HG03520 (cell line): ENCODE results near the gene KDM1A.

Source experiments
- ATAC-seq: cut with Tn5 transposase; IDR thresholded peaks from one replicate; pipeline ENCODE4 v1.9.1; 2021; ENCODE audit warnings: mild to moderate bottlenecking, moderate library complexity; ENCODE audit not compliant: unreplicated experiment

The KDM1A gene

DNA sequence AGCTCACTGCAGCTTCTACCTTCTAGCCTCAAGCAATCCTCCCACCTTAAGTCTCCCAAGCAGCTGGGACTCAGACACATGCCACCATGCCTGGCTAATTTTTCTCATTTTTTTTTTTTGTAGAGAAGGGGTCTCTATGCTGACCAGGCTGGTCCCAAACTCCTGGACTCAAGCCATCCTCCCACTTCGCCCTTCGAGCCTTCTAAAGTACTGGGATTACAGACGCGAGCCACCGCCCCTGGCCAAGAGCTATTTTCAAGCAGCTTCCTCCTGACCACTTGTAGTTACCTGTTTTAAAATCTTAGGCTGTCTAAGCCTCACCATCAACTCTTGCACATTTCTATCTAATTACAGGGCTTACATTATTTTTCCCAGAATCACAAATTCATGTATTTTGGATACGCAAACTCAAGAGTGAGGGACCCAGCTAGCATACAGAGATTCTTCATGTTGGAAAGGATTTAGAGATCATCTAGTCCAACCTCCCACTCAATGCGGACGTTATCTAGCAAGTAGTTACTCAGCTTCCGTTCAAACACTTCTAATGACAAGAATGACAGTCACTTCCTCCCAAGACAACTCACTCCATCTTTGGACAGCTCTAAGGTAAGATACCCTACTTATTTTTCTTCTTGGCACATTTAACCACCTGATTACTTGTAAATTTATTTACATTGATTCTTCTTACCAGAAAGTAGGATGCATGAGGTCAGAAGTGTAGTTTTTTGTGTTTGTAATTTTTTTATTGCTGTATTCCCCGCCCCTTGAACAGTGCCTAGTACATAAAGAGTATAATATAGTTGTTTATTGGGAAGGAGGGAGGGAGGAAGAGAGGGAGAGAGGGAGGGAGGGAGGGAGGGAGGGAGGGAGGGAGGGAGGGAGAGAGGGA lies 84.0 kb downstream of the KDM1A start:
- ATAC-seq: no peak

DNA sequence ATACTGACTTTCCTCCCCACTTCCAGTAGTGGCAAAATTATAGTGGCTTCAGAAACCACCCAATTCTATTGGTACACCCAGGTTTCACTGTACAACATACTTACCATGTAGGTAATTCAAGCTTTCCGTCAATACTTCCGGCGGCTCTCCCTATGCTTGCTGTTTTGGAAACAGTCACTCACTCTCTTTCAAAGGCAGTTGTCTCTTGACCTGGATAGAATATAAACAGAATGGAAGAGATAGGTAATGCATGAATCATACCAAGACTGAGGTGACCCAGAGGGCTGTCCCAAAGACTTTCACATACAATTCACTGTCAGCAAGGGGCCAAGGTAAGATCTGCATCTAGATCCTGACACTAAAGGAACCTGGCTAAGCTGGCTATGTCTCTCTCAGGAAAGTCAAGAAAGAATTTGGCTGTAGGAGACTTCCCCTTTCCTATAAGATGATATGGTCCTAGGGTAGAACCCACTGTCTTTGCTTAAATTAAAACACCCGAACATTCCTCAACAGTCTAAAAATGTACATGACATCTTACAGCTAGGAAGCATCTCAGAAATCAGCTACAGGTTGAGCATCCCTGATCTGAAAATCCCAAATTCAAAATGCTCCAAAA lies 89.8 kb downstream of the KDM1A start:
- no peak for ATAC-seq

DNA sequence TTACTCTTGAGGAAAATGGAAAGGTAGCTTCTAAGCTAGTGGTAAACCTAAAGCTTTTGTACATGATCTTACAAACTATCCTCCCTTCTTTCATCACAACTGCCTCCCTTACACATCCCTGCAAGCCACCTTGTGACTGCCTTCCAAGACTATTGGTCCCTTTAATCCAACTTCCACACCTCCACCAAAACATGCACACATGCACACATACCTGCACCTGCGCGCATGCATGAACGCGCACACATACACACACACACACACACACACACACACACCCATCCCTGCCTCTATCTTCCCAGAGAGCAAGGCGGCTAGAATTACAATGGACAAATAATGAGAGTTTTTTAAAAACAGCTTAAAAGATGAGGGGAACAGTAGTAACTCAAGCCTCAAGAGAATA lies 91.1 kb downstream of the KDM1A start:
- no peak for ATAC-seq

DNA sequence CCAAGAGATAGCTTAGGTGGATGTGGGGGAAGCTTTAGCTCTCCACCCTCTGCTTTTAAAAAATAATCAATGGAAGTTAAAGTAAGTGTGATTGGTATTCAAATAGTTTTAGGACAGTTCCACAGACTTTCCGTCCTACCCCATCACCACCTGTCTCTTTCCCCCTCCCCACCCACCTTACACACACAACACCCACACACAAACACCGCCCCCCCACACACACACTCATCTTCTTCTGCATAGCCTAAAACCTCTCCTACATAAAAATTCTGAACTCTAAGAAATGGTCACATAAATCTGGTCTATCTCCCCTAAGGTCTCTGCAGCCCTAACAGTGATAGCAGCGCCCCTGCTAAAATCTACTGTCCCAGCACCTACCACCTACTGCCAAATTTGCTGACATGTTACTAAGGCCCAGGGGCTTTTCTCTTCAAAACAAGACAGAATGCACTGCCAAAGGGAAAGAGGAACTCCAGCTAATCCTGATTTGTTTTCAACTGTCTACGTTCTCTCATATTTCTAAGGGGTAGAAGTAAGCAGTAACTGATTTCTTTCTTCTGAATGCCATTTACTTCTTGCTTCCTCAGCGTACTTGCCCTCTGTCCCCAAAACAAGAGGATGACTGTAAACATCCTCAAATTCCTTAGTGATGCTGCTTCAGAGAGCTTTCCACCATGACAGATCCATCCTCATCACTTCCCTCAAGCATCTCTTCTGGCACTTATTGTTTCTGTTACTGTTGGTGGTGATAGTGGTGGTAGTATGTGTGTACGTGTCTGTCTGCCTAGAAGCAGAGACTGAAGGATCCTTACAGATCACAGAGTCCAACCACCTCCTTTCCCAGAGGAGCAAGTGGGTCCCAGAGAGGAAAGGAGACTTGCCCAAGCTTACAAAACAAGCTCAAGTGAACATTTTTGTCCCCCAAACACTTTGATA lies 92.6 kb downstream of the KDM1A start:
- no peak for ATAC-seq

DNA sequence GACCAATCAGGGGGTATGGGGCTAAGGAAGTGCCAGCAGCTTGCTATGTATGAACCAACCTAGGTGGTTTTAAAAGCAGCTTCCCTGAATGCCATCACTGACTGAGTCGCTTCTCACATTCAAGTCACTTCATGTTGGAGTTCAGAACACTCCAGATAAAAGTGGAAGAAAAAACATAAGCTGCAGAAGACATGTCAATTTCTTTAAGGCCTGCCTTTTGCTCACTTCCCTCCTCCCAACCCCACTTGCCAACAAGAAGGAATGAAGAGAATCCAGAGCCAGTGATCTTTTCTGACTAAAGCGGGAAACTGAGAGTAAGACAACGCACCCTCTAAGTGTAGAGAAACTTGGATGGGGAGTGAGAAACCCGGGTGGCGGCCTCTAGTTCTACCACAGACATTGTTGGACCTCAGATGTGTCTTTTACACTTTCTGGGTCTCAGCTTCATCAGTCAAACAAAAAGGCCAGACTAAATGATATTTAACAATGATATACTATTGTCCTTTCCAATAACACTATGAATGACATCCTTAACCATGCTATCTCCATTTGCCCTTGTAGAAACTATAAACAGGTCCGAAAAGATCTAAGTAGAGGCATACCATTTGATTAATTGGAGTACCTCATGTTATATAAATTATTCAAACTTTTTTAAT lies 95.3 kb downstream of the KDM1A start:
- no peak for ATAC-seq

DNA sequence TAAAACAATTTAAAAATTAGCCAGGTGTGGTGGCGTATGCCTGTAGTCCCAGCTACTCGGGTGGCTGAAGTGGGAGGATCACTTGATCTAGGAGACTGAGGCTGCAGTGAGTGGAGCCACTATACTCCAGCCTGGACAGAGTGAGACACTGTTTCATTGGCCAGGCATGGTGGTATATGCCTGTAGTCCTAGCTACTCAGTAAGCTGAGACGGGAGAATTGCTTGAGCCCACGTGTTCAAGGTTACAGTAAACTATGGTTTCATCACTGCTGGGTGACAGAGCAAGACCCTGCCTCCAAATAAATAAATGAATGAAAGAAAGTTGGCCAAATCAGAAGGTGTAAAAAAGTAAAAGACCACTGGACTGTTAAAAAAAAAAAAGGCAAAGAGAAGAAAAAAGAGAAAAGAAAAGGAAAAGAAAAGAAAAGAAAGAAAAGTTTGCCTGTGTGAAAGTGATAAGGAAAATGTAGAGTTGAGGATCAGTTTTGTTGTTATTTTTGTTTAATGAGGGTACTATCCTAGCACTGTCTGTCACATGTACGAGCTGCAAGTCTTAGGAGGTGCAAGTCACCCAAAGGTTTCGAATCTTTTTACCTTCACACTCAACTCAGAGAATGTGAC lies 97.1 kb downstream of the KDM1A start:
- no peak for ATAC-seq

DNA sequence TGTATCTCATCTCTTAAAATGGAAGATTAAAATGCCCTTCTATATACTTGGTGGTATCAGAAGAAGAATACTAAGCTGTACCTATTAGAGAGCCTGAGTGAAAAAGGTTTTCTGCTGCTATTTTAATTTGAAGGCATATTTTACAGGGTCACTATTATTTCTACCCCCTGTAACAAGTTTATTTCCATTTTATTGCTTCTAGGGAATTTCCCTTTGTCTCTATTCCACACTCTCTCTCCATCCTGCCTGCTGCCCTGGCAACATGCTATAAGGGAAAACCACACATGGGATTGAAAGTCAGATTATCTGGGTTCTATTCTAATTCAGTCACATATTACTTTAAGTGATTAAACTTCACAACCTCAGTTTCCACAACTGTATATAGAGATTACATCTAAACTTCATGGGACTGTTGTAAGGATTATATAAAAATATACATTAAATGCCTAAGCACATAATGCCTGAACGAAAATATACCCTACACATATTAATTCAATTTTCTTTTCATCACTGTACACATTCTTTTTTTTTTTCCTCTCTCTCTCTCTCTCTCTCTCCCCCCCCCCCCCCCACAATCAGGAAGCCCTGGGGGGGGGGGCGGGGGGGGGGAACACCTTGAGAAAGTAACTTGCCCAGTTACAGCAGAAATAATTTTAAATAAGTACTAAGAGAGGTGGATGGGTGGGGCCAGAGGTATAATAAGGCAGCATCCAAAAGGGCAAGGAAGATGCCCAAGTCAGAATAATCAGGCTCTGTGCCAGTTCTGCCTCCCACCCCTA lies 97.8 kb downstream of the KDM1A start:
- ATAC-seq: no peak

DNA sequence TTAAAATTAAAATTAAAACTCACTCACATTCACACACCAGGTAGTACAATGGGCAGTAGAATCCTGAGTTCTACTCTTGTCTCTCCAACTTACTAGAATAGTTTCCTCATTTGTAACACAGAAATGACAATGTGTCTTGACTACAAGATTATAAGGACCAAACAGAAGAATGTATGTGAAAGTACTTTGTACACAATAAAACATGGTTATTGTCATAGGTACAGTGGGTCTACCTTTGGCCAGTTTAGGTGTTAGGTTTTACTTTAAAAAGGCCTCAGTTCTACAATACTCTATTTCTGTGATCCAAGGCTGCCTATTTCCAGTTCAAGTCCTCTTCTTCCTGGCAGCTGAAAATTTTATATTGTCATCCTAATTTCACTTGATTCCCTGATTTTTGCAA lies 99.1 kb downstream of the KDM1A start:
- ATAC-seq: no peak

DNA sequence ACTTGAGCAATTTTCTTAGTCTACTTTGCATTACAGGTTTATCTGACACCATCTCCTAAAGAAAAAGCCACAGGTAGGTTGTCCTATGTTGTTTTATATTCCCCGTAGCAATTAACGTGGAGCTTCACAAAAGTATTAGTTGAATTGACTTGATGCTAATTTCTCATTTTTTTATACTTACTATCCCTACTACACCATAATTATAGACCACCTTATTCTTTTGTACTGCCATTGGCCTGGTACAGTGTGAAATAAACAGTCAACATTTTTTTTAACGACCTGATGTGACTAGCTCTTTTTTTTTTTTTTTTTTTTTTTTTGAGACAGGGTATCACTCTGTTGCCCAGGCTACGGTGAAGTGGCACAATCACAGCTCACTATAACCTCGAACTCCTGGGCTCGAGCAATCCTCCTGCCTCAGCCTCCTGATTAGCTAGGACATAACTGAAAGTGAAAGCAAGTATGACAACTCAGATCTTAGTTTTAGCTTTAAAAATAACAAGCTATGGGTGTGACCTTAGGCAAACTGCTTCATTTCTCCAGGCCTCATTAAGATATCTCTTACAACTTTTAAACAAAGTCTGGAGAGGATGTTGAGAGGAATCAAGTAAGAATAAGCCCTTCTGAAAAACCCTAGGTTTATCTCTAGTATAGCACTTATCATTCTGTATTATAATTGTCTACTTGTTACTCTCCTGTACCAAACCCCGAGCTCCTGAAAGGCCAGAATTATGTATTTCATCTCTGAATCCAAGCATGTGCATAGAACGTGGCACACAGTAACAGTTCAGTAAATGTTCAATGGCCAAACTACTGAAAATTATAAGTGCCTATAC lies 99.9 kb downstream of the KDM1A start:
- no peak for ATAC-seq

DNA sequence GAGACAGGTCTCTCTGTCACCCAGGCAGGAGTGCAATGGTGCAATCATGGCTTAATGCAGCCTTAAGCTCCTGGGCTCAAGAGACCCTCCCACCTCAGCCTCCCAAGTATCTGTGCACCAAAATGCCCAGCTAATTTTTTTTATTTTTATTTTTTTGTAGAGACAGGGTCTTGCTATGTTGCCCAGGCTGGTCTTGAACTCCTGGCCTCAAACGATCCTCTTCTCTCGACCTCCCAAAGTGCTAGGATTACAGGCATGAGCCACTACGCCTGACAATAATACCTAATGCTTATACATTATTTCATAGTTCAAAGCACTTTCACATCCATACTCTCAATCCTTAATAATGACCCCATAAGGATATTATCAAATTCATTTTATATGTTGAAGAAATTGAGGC lies 101.1 kb downstream of the KDM1A start:
- ATAC-seq: no peak

DNA sequence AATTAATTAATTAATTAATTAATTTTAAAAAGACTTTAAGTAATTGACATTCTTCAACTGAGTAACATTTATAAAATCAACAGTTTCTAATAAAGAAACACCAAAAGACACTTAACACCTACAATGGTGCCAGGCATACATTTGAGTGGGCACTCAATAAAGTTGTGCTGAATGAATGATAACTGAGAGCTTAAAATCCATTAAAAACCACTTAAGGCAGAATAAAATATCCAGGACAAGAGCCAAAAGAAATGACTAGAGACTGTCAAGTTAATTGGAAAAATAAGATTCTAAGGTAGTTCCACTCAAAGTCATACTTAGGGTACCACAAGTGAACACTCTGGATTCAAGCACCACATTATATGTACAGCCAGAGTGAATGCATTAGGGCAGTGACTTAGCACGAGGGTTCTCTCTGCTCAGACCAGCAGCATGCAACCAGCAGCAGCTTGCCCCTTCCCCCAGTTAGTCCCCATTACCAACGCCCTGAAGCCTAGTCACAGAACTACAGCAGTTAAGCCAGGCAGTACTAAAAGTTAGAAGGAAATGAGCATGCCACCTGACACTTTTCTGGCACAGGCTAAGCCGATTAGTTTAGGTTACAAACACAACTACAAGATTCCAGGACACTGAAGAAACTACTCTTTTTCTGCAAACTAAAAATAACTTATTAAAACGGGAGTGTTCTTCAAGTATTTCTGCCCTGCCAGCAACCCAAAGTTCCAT lies 102.9 kb downstream of the KDM1A start:
- no peak for ATAC-seq

DNA sequence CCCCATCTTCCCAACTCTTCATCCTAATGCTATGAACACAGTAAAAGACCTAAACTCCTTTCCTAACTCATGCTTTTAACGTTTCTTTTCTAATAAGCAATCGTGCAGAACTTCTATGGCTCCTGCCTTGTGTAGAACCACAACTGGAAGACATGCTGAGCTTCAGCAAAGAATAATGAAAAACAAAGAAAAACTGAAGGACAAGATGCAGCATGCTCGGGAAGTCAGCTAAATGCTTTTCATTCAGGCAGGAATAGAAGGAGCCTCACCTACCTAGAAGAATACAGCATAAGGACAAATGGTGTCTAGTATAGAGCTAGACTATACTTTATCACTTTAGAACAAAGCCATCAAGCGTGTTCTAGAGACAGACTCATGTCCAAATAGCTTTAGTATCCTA lies 103.5 kb downstream of the KDM1A start:
- ATAC-seq: no peak

DNA sequence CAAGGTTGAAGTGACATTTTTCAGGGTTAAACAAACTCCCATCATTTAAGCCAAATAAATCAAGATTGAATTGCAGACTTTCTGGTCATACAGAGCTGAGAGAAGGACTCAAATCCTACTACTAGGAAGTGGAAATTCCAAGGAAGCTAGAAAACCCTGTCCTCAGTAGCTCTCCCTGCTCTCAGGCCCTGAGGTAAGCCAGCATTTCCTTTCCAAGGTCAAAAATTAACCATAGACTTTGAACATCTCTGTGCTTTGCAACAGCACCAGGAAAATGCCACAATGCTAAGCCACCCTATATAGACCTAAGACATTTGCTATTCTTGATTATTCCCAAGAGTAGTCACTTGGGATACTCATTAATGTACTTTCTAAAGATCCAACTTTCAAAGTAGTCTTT lies 104.3 kb downstream of the KDM1A start:
- no peak for ATAC-seq

DNA sequence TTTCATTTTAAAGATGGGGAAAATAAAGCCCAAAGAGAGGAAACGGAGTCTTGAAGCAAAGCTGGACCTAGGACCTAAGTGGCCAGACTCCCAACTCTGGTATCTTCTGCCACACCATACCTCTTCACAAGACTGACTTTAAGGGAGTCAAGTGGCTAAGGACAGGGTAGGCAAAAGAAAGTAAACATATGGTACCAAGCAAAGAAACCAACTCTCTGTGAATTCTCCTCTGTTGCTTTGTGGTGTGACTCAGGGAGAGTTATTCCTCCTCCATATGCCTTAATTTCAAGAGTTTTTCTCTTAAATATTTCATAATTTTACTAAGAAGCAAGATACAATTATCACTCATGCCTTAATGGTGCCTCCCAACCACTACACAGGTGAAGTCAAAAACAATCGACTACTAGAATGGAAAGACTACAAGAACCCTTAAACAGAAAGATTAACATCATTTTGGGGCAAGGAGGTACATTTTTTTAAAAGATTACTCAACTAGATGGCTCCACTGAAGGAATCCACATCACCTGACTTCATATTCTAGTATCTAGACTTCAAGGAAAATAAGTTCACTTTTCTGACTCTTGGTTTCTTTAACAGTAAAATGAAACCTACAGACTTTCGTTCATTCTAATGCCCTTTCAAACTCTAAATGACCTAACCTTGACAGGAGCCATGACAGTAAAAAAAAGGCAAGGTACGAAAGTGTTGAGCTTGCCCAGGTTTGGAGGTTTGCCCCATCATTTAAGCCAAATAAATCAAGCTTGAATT lies 105.2 kb downstream of the KDM1A start:
- ATAC-seq: no peak

DNA sequence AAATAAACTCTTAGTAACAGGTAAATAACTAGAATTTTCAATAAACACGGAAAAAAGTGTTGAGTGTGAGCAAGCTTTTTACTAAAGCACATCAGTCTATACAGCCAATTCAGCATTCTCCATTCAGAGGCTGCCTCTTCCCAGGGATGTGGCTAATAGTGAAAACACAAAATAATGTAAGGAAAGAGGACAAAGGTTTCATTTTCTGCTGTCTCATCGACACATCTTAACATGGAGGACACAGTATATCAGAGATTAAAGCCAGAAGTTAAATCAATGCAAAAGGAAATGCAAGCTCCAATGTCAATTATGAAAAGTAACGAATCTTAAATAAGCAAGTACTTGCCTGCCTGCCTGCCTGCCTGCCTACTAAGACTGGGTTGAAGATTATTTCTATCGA lies 106.2 kb downstream of the KDM1A start:
- ATAC-seq: no peak

DNA sequence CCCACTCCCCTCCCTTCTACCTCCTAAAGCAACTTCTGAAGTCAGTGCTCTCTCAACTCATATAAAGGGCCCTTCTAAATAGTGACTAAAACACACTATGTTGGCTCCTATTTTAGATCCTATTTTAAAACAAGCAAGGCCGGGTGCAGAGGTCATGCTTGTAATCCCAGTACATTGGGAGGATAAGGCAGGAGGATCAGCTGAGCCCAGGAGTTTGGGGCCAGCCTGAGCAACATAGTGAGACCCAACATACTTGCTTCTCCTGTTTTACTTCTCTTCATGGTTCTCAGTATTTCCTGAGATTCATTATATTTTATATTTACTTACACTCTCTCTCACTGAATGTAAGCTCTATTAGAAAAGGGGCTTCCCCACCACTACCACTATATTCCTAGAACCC lies 106.9 kb downstream of the KDM1A start:
- ATAC-seq: no peak

DNA sequence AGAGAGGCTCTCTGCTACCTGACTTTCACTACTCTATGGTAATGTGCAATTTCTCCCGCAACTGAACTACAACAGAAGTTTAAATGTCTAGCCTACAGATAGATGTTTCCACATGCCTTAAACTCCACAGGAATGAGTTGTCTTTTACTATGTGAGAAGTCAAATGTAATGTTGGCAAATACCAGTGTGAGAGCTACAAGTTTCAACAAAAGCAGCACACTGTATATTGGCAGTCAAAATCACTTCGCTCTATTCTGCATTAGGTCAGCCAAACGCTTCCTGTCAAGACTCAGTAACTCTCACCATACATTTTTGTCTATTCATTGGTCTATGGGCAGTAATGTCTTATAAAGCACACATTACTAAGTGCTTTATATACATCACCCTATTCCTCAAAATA lies 107.5 kb downstream of the KDM1A start:
- ATAC-seq: no peak
